GM19328 (cell line): Measurements from ENCODE around the gene NT5DC1.

Source experiments
- ATAC-seq: cut with Tn5 transposase; IDR thresholded peaks from one replicate; pipeline ENCODE4 v1.9.1; 2021; ENCODE audit warnings: mild to moderate bottlenecking, moderate library complexity; ENCODE audit not compliant: unreplicated experiment

The NT5DC1 gene

DNA sequence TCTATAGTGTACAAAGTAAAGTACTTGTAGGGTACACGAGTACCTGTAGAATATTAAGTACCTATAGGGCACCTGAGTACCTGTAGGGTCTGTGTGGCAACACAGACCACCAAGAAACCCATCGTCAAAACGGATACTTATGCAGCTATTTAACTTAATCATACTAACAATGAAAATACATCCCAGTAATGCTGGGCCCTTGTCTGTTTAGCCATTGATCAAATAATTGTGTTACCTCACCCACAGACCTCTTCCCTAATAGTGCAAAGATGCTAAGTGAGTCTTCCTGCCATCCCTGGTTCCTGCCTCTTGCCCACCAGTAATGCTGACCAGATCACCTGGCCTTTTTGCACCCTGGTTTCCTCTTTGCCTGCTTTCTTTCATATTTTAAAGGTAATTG lies 32.8 kb downstream of the NT5DC1 start:
- ATAC-seq = no peak

DNA sequence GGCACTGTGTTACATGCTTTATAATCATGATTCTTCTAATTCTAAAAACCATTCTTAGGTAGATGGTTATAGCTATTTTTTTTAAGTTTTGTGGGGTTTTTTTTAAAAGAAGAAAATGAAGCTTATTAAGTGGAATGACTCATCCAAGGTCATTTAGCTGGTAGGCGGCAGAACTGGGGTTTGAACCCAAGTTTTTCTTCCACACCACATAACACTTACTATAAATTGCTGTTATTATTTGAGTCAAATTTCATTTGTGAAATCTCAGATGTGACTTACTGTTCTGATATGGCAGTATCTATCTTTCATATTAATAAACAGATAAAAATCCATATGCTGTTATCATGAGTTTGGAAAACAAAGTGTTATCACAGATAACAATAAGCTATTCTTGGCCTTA lies 35.7 kb downstream of the NT5DC1 start:
- ATAC-seq = no peak

DNA sequence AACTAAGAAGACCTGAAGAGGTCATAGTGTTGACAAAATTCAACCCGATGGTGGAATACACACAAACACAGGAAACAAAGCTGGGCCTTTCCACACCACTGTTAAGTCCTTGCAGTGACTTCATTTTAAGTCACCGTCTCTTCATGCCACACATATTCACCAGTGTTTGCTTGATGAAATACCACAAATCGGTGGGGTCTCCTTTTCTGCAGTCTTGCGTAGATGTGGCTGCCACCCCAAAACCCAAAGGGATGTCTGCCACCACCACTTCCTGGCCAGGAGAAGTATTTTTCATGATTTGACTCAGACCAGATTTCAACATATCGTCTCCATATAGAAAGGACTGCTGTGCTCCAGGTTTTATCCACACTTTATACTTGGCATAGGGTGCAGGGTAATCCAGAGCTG lies 36.3 kb downstream of the NT5DC1 start:
- ATAC-seq = no peak

DNA sequence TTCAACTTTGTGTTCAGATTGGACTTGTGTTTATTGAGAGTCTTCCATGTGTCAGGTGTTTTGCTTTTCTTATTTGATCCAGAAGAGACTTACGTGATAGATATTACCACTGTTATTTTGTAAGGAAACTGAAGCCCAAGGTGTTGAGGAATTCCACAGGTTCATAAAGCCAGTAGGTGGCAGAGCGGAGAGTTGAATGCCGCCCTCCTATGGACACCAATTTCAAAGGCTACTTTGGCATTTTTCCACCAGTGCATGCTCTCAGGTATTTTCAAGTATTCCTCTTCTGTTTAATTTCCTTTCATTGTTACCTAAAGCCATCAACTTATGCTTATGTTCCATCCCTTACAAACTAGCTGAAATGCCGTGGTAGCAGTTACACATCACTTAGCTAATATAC lies 39.3 kb downstream of the NT5DC1 start:
- ATAC-seq = no peak

DNA sequence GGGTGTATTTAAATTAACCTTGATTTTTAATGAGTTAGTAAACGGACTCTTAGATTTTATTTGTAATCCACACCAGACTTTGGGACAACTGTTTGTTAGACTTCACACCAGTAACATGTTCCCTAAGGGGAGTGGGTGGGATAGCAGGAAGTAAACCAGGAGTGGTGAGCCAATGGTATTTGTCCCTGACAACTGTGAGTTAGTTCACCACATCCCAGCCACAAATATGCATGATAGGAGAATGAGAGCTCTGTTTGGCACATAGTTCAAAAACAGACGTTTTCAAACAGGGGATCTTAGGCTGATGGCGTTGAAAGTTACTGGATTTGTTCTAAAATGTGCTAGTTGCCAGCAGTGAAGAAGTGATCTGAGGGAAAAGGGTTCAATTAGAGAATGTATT lies 44.0 kb downstream of the NT5DC1 start:
- ATAC-seq = no peak

DNA sequence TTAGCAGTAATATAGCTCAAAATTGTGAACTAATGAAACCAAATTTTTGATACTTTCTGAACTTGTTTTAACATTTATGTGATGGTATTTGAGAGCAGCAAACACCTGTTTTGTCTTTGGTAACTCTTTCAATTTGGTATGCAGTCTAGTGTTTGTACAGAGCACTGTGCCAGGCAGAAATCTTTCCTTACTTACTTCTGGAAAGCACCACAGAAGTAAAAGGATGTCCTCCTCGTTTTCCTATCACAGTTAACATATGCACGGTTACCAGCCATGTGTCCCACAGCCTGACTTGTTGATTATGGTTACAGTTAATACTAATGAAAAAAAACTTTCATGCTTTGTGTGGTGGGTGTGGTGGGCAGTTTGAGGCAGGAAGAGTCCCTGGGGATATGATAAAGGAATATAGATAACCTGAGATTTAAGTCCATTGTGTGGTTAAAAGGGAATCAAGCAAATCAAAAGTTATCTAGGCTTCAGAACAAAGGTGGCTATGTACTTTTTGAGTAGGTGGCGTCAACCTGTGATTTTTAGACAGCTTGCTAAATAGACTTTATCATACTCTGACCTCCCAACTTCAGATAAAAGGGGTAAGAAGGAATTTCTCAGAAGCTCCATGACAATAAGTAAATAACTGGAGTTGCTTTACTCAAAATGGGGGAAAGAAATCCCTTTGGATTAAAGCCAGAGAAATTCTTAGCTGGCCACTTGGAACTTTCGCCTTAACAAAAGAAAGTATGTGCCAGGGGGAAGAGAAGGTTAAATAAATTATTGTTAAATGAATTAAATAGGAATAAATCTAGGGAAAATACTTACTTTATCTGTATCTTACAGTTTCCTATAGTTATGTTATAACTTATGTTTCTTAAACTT lies 45.4 kb downstream of the NT5DC1 start:
- ATAC-seq = no peak

DNA sequence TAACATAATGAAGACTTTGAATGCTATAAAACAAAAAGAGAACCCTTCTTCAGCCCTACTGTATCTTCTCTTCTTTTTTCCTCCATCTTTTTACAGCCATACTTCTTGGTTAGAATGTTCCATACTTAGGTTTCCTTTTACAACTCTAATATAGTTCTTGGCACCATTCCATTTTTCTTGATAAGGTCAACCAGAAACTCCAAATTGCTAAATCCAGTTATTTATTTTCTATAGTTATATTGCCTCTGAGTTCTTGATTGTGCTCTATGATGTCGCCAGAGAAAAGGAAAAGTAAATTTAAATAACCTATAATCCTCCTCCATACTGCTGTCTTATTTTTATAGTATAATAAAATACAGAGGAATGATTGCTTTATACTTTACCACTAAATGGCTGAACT lies 52.0 kb downstream of the NT5DC1 start:
- ATAC-seq = no peak

- ATAC-seq = no peak
These were observed 54.2 kb downstream of the NT5DC1 start for GRCh38 chr6:116154887-116155286.

DNA sequence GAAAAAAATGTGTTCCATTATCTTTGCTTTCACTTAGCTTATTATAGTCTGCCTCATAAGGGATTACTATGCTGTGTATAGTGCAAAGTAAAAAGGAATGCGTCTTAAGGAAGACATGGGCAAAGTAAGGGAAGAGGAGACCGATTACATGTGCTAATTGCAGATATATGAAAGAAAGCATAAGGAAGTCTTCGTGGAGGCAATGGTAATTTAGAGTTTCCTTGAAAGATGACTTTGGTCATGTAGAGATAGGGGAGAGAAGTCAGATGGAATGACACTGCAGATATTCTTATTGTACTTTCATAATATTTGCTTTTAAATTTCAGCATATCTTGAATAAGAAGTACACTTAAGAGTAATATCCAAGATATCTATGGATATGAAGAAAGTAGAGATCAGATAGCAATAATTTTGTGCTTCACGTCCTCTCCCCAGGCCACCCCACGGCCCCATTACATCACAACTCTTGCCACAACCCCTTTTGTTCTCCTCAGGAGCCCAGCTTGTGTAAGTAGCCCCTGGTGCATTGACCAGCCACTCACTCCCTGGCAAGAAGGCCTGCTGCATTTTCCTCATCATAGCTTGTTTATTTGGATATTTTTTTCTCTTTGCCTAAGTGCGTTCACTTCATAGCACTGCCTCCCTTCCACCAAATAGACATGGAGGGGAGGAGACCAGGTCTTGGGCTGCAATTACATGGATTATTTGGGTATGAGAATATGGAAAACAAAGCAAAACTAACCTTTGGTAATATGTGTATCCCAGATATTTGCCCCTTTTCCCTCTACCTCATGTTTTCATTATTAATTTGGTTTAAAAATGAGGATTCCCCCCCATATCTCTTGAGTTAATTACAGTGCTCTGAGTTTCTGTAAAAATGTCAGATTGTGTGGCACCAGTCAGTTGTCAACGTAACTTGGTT lies 56.0 kb downstream of the NT5DC1 start:
- no peak for ATAC-seq

DNA sequence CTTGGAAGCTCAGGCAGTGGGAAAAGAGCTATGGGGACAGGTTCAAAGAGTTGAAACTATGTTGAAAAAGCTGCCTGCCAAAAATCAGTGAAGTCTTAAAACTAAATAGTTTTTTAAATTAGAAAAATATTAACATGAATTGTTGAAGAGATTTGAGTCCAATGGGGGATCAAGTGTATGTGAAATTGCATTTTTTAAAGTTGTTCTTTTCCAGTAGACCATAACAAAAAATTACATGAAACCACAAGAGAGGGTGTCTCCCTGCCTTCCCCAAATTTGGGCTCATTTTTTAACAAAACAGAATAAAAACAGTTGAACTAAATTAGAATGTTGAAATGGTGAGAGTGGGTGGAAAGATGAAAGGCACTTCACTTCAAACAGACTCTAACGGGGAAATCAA lies 56.7 kb downstream of the NT5DC1 start:
- ATAC-seq = no peak

DNA sequence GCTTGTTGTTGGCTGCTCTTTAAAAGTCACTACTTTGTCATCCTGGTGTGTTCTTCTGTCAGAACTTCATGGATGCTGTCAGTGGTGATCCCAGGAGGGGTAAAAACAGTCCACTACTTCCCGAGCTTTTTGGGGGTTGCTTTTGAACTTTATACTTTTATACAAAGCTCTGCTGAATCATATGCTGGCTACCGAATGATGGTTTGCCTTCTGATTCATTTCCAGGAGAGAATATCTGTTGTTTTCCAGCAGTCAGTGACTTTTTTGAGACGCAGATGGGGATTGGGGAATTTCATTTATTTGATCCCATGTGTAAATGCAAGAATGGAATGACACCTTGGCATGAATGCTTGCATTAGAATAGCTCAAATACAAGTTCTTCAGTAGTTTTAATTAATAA lies 58.0 kb downstream of the NT5DC1 start:
- ATAC-seq = no peak

- ATAC-seq = no peak
These were observed 59.3 kb downstream of the NT5DC1 start for GRCh38 chr6:116159782-116160524.

- ATAC-seq = no peak
These were observed 64.9 kb downstream of the NT5DC1 start for GRCh38 chr6:116165596-116165995.

DNA sequence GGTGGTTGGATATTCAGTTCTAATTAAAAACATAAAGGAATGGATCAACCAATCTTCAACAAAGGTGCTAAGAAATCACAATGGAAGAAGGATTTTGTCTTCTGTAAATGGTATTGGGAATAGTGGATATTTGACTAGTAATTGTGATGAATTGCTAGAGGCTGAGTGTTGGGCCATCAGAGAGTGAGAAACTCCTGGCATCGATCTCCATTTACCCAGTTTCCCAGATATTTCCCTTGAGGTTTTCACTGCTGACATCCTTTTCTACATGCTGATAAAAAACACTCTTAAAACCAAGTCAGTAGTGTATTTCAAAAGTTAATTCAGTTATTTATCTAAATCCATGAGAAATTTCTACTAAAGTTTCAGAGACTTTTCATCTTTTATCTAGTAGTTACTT lies 65.7 kb downstream of the NT5DC1 start:
- no peak for ATAC-seq

DNA sequence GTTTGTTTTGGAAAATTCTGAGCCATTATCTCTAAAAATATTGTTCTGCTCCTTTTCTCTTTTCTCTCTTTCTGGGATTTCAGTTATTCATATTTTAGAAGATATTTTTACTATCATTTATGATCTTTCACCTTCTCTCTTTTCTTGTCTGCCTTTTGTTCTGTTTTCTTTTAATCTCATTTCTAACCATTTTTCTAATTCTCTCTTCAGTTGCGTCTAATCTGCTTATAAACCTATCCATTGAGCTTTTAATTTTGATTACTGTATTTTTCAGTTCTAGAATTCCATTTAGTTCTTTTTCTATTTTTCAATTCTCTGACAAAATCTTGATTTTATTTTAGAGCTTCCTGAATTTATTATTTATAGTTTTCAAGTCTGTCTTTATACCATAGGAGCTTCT lies 67.5 kb downstream of the NT5DC1 start:
- no peak for ATAC-seq

GRCh38 chr6:116169880-116170279 lies 69.2 kb downstream of the NT5DC1 start:
- ATAC-seq = no peak

DNA sequence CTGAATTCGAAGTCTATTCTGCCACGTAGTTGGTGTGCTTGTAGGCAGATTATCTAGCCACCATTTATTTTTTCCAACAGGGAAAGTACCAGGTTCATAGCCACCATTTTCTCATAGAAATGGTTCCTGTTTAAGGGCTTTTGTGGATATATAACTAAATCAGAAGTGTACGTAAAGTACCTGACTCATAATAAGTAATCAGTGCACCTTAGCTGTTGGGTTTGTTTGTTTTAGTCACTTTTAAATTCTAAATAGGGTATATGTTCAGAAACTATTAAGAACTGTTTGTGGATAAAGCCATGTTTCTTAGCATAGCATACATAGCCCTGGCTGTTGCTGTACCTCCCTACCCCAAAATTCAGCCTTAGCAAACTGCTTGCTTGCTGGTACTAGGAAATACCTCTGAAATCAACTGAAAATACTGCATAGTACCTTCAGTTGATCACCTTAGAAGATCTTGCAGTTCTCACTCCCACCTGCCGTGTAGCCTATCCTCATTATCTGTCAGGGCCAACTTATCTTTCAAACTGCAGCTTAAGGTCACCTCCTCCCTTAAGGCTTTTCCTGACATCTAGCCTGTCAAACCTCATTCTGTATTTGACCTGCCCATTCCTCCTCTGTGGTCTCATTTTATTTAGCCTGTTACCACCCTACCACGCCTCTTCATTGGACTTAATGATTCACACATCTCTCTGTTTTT lies 69.9 kb downstream of the NT5DC1 start:
- ATAC-seq = no peak

- ATAC-seq = no peak
These were observed 73.3 kb downstream of the NT5DC1 start for GRCh38 chr6:116173928-116174327.

DNA sequence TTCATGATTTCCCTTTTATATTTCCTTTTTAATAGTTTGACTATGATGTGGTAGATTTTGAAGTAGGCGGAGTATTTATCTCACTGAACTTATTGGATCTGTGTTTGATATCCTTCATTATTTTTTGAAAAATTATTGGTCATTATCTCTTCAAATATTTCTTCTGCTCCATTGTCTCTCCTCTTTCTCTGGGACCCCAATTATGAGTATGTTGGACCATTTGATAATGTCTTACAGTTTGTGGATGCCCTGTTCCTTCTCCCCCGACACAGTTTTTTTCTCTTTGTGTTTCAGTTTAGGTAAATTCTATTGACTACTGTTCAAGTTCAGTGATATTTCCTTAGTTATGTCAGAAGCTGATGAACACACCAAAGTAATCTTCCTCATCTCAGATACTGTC lies 74.7 kb downstream of the NT5DC1 start:
- no peak for ATAC-seq

GRCh38 chr6:116176596-116176995 lies 75.9 kb downstream of the NT5DC1 start:
- ATAC-seq = no peak

- no peak for ATAC-seq
These were observed 79.7 kb downstream of the NT5DC1 start for GRCh38 chr6:116180375-116180774.
